Upper lobe of left lung (tissue), 4 donors: ENCODE data around the gene DPY19L2.
"Not testable (repeated sequence)": the region's sequence is repeated elsewhere in the genome, so short reads cannot be mapped to it uniquely, and the experiment has no call there.

Experiments used
- EP300 ChIP-seq, 4 donors: sonication (generic); formaldehyde crosslinking; IDR thresholded peaks; one replicate each; pipeline ENCODE4 v1.5.1; 2017; ENCODE audit warnings: antibody characterized with exemption in 4 of 4, control low read depth in 2 of 4
- TF ChIP-seq, protein P1 (sequence below), 6 experiments: fragments of 450-650 bp in 4 of 6; fragments of 200-600 bp in 2 of 6; sonication (generic) in 2 of 6; IDR thresholded peaks; one replicate each; pipeline ENCODE4 v1.5.1; 2016 to 2019; ENCODE audit warnings: antibody characterized with exemption in 6 of 6

DNA sequence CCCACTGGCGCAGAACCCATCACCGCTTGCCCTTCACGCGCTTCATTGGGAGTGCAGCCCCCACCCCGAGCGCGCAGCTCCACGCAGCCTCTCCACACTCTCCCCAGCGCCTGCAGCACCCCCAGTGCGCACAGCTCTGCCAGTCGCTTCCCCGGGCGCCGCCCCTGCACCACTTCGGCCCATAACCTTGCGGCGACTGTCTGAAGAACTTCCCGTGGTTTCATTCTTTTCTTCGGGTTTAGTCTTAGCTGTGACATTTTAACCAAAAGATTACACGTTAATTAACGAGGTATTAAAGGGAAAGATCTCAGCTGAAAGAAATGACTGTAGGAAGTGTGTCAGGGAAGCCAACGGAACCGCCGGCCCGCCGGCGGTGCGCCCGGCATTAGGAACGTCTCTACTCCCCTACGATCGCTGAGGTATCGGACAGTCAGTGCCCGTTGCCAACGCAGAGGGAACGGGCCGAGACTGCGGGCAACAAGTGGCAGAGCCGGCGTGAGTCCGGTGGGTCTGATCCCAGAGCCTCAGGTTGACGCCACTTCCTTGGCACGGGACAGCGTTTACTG is 590 bp upstream of the DPY19L2 start:
- TF ChIP-seq, protein P1, sequence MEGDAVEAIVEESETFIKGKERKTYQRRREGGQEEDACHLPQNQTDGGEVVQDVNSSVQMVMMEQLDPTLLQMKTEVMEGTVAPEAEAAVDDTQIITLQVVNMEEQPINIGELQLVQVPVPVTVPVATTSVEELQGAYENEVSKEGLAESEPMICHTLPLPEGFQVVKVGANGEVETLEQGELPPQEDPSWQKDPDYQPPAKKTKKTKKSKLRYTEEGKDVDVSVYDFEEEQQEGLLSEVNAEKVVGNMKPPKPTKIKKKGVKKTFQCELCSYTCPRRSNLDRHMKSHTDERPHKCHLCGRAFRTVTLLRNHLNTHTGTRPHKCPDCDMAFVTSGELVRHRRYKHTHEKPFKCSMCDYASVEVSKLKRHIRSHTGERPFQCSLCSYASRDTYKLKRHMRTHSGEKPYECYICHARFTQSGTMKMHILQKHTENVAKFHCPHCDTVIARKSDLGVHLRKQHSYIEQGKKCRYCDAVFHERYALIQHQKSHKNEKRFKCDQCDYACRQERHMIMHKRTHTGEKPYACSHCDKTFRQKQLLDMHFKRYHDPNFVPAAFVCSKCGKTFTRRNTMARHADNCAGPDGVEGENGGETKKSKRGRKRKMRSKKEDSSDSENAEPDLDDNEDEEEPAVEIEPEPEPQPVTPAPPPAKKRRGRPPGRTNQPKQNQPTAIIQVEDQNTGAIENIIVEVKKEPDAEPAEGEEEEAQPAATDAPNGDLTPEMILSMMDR (IDR thresholded peaks at IDR 0.05): not testable (repeated sequence)
- TF ChIP-seq EP300 (IDR thresholded peaks at IDR 0.05): not testable (repeated sequence)
